ENCODE results near the gene PLXNC1.

Gene PLXNC1

GRCh38 chr12:94135896-94136295 is 12.5 kb upstream of the PLXNC1 start:
- no peak for DNase-seq

- DNase-seq = no peak
Measured at GRCh38 chr12:94139816-94140215, 8.6 kb upstream of the PLXNC1 start.

GRCh38 chr12:94140556-94140955 is 7.8 kb upstream of the PLXNC1 start:
- peak in 2 of 4 experiments; percentile 34 to 50 for DNase-seq

GRCh38 chr12:94141004-94141764 is 7.2 kb upstream of the PLXNC1 start:
- DNase-seq = no peak

GRCh38 chr12:94141892-94142291 is 6.5 kb upstream of the PLXNC1 start:
- no peak for DNase-seq

- DNase-seq = no peak
Measured at GRCh38 chr12:94143438-94143837, 4.9 kb upstream of the PLXNC1 start.

- DNase-seq = no peak
Measured at GRCh38 chr12:94143951-94144350, 4.4 kb upstream of the PLXNC1 start.

GRCh38 chr12:94144781-94145180 is 3.6 kb upstream of the PLXNC1 start:
- DNase-seq = no peak

- peak; percentile 41 to 71 (median 62) for DNase-seq
Measured at GRCh38 chr12:94145191-94145983, 3.0 kb upstream of the PLXNC1 start.

- DNase-seq = no peak
Measured at GRCh38 chr12:94146166-94146936, 2.0 kb upstream of the PLXNC1 start.

- DNase-seq = no peak
Measured at GRCh38 chr12:94147387-94147990, 888 bp upstream of the PLXNC1 start.

- no peak for DNase-seq
Measured at GRCh38 chr12:94148739-94149118, 352 bp downstream of the PLXNC1 start.

GRCh38 chr12:94149119-94149780 is 873 bp downstream of the PLXNC1 start:
- peak; percentile 42 to 82 (median 72) for DNase-seq

GRCh38 chr12:94149781-94150239 is 1.4 kb downstream of the PLXNC1 start:
- DNase-seq = peak; percentile 42 to 70 (median 60)

- peak; percentile 34 to 72 (median 54) for DNase-seq
Measured at GRCh38 chr12:94150240-94151121, 2.1 kb downstream of the PLXNC1 start.

- peak in 1 of 4 experiments; percentile 52 for DNase-seq
Measured at GRCh38 chr12:94151582-94151981, 3.2 kb downstream of the PLXNC1 start.

- peak; percentile 63 to 77 (median 76) for DNase-seq
Measured at GRCh38 chr12:94152292-94153078, 4.1 kb downstream of the PLXNC1 start.

- DNase-seq = no peak
Measured at GRCh38 chr12:94157181-94157580, 8.8 kb downstream of the PLXNC1 start.

GRCh38 chr12:94157981-94158411 is 9.6 kb downstream of the PLXNC1 start:
- DNase-seq = peak; percentile 41 to 70 (median 61)

GRCh38 chr12:94158666-94159065 is 10.3 kb downstream of the PLXNC1 start:
- DNase-seq = no peak

Data from suppressor macrophage (primary cell).